ENCODE results near the gene ANXA3. TPM values are rescaled to one million over a fixed set of nuclear protein-coding genes. Genes with fewer than 3 reads are reported as not detected.

ANXA3 gene
- total RNA-seq, 1 donor from 2014 or later, result 1.9 TPM

DNA sequence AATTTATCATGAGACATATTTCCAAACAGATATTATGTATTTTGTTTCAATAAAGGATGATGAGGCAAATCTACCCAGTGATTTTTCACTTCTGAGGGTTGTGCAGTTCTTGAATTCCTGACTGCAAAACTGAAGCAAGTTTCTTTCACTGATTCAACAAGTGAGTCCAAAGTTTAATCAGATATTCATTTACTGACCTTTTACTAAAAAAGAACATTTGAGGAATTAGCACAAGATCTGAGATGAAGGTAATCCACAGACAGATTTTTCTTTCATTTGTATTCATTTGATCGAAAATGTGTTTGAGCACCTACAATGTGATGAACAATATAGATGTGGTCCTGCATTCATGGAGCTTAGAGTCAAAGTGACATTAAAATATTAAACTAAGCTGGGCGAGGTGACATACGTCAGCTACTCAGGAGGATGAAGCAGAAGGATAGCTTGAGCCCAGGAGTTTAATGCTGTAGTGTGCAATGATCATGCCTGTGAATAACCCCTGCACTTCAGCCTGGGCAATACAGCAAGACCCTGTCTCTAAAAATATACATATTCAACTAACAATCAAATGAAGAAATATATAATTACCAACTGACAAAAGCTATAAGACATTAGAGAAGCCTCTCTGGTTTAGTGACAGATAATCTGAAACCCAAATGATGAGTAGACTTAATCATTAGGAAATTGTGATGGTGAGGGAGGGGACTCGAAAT is 76.6 kb downstream of the ANXA3 start:
- Histone ChIP-seq H3K4me3 (no peak overlapping the region), H3K9me3 (ENCODE audit: low read depth) (no peaks in the 10 kb centered on the region), H3K36me3 (no peaks in the 10 kb centered on the region), H3K4me1 (peaks cover 10% of the 10 kb centered on the region), H4K20me1 (ENCODE audit: low read depth) (no peaks in the 10 kb centered on the region), H3K27ac (no peak overlapping the region), H3K27me3 (no peaks in the 10 kb centered on the region), H2AFZ (replicated peaks) (no peak overlapping the region), H3K9ac (no peak overlapping the region), H3F3A (ENCODE audit: low read depth) (no peaks in the 10 kb centered on the region), H3K79me2 (ENCODE audit: low read depth) (no peaks in the 10 kb centered on the region), H3K4me2 (no peak overlapping the region)
- Mint-ChIP-seq H3K36me3 (no peaks in the 10 kb centered on the region), H3K27me3 (ENCODE audit: insufficient read depth, low read depth) (no peaks in the 10 kb centered on the region), H3K9me3 (no peaks in the 10 kb centered on the region), H3K4me1 (peaks cover 9% of the 10 kb centered on the region), H3K27ac (no peak overlapping the region), H3K4me3 (no peak overlapping the region)
- no peak for DNase-seq (ENCODE audit: low spot score)
- no peak for TF ChIP-seq EZH2phosphoT487 (IDR thresholded peaks at IDR 0.05)
- TF ChIP-seq, protein P1, sequence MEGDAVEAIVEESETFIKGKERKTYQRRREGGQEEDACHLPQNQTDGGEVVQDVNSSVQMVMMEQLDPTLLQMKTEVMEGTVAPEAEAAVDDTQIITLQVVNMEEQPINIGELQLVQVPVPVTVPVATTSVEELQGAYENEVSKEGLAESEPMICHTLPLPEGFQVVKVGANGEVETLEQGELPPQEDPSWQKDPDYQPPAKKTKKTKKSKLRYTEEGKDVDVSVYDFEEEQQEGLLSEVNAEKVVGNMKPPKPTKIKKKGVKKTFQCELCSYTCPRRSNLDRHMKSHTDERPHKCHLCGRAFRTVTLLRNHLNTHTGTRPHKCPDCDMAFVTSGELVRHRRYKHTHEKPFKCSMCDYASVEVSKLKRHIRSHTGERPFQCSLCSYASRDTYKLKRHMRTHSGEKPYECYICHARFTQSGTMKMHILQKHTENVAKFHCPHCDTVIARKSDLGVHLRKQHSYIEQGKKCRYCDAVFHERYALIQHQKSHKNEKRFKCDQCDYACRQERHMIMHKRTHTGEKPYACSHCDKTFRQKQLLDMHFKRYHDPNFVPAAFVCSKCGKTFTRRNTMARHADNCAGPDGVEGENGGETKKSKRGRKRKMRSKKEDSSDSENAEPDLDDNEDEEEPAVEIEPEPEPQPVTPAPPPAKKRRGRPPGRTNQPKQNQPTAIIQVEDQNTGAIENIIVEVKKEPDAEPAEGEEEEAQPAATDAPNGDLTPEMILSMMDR (IDR thresholded peaks at IDR 0.05), result no peak
- no peak for TF ChIP-seq EZH2 (IDR thresholded peaks at IDR 0.05)

DNA sequence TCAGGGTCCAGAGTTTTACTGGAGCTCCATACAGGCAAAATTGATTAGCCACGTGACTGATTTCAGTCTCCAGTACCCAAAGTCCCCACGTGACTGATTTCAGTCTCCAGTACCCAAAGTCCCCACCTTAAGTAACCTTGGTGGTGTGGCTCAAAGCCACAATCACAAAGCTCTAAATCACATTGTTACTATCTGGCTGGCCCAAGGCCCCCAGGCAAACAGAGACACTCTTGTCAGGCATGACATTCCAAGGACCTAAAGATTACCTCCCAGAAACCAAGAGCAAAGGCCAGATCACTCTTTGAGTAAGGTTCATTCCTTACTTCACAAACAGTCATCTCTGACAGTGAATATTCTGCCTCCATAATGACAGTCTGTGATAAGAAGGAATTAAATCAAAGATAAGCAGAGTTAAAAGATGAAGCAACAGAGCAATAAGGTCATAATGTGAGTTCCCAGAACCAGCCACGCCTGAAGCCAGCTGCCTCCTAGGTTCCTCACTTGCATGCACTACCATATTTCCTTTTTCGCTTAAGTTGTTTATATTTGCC is 78.5 kb downstream of the ANXA3 start:
- Histone ChIP-seq H3K9ac (no peak overlapping the region), H3K4me3 (no peak overlapping the region), H3K9me3 (ENCODE audit: low read depth) (no peaks in the 10 kb centered on the region), H3K27ac (no peak overlapping the region), H3K79me2 (ENCODE audit: low read depth) (no peaks in the 10 kb centered on the region), H3F3A (ENCODE audit: low read depth) (no peaks in the 10 kb centered on the region), H3K4me1 (peaks cover 10% of the 10 kb centered on the region), H2AFZ (replicated peaks) (no peak overlapping the region), H3K4me2 (no peak overlapping the region), H4K20me1 (ENCODE audit: low read depth) (no peaks in the 10 kb centered on the region), H3K27me3 (no peaks in the 10 kb centered on the region), H3K36me3 (no peaks in the 10 kb centered on the region)
- DNase-seq (ENCODE audit: low spot score), result no peak
- no peaks in the 10 kb centered on the region for H3K36me3 Mint-ChIP-seq
- no peaks in the 10 kb centered on the region for H3K9me3 Mint-ChIP-seq
- H3K4me3 Mint-ChIP-seq, result no peak overlapping the region
- H3K27me3 Mint-ChIP-seq (ENCODE audit: insufficient read depth, low read depth), result no peaks in the 10 kb centered on the region
- peaks cover 9% of the 10 kb centered on the region for H3K4me1 Mint-ChIP-seq
- H3K27ac Mint-ChIP-seq, result no peak overlapping the region
- TF ChIP-seq EZH2 (IDR thresholded peaks at IDR 0.05), result no peak
- TF ChIP-seq, protein P1 (IDR thresholded peaks at IDR 0.05), result no peak
- no peak for TF ChIP-seq EZH2phosphoT487 (IDR thresholded peaks at IDR 0.05)

DNA sequence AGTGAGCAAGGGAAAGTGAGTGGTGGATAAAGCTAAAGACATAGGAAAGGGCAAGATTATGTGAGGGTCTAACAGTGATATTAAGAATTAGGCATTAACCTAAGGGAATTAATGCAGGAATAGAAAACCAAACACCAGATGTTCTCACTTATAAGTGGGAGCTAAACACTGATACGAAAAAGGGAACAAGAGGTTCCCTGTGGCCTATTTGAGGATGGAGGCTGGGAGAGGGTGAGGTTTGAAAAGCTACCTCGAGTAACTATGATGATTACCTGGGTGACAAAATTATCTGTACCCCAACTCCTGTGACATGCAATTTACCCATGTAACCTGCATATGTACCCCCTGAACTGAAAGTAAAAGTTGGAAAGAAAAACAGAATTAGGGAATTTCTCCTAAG is 79.0 kb downstream of the ANXA3 start:
- Histone ChIP-seq H3K36me3 (no peaks in the 10 kb centered on the region), H3K79me2 (ENCODE audit: low read depth) (no peaks in the 10 kb centered on the region), H4K20me1 (ENCODE audit: low read depth) (no peaks in the 10 kb centered on the region), H3K9me3 (ENCODE audit: low read depth) (no peaks in the 10 kb centered on the region), H3F3A (ENCODE audit: low read depth) (no peaks in the 10 kb centered on the region), H3K4me1 (peaks cover 10% of the 10 kb centered on the region), H3K9ac (no peak overlapping the region), H2AFZ (replicated peaks) (no peak overlapping the region), H3K27ac (no peak overlapping the region), H3K27me3 (no peaks in the 10 kb centered on the region), H3K4me3 (no peak overlapping the region), H3K4me2 (no peak overlapping the region)
- Mint-ChIP-seq H3K4me3 (no peak overlapping the region), H3K27ac (no peak overlapping the region), H3K9me3 (no peaks in the 10 kb centered on the region), H3K36me3 (no peaks in the 10 kb centered on the region), H3K4me1 (peaks cover 9% of the 10 kb centered on the region), H3K27me3 (ENCODE audit: insufficient read depth, low read depth) (no peaks in the 10 kb centered on the region)
- no peak for DNase-seq (ENCODE audit: low spot score)
- TF ChIP-seq, protein P1 (IDR thresholded peaks at IDR 0.05), result no peak
- no peak for TF ChIP-seq EZH2 (IDR thresholded peaks at IDR 0.05)
